ENCODE data around the gene AIP.
A peak's percentile ranks its signal among the peaks of the same experiment; 100 is the strongest.

Gene AIP

DNA sequence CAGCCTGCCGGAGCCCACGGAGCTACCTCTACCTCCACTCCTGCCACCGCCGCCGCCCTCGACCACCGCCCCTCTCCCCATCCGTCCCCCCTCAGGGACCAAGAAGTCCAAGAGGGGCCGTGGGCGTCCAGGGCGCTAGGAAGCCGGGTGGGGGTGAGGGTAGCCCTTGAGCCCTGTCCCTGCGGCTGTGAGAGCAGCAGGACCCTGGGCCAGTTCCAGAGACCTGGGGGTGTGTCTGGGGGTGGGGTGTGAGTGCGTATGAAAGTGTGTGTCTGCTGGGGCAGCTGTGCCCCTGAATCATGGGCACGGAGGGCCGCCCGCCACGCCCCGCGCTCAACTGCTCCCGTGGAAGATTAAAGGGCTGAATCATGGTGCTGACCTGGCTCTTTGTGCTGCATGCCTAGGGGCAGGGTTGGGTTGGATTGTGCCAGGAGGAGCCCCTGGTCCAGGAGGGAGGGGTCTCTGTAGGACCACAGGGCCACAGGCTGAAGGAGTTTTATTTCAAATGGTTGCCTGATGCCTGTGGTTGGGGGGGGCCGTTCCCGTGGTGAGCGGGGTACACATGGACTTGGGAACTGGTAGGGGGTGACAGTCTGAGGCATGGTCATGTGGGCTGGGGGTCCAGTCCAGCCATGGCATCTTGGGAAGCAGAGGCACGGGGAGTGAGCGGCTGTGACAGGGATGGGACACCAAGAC, 47.6 kb upstream of the AIP start (continued):
- no peak for TF ChIP-seq ZFP37 (tag by site-specific recombination; IDR thresholded peaks at IDR 0.05)
- TF ChIP-seq ZNF521 (tag by site-specific recombination; IDR thresholded peaks at IDR 0.05): no peak
- TF ChIP-seq KLF9 (tag by site-specific recombination; IDR thresholded peaks at IDR 0.05; ENCODE audit: low read depth): peak; percentile 68
- TF ChIP-seq, protein P1, sequence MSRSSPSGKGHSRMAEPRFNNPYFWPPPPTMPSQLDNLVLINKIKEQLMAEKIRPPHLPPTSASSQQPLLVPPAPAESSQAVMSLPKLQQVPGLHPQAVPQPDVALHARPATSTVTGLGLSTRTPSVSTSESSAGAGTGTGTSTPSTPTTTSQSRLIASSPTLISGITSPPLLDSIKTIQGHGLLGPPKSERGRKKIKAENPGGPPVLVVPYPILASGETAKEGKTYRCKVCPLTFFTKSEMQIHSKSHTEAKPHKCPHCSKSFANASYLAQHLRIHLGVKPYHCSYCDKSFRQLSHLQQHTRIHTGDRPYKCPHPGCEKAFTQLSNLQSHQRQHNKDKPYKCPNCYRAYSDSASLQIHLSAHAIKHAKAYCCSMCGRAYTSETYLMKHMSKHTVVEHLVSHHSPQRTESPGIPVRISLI (tag by site-specific recombination; IDR thresholded peaks at IDR 0.05): no peak
- no peak for TF ChIP-seq ZNF394 (tag by site-specific recombination; IDR thresholded peaks at IDR 0.05; ENCODE audit: borderline replicate concordance)
- TF ChIP-seq, protein P2, sequence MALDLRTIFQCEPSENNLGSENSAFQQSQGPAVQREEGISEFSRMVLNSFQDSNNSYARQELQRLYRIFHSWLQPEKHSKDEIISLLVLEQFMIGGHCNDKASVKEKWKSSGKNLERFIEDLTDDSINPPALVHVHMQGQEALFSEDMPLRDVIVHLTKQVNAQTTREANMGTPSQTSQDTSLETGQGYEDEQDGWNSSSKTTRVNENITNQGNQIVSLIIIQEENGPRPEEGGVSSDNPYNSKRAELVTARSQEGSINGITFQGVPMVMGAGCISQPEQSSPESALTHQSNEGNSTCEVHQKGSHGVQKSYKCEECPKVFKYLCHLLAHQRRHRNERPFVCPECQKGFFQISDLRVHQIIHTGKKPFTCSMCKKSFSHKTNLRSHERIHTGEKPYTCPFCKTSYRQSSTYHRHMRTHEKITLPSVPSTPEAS (tag by site-specific recombination; IDR thresholded peaks at IDR 0.05): no peak
- no peak for TF ChIP-seq ZNF747 (tag by site-specific recombination; IDR thresholded peaks at IDR 0.05)
- TF ChIP-seq ZNF670 (tag by site-specific recombination; IDR thresholded peaks at IDR 0.05; ENCODE audit: low read depth): no peak
- TF ChIP-seq, protein P3, sequence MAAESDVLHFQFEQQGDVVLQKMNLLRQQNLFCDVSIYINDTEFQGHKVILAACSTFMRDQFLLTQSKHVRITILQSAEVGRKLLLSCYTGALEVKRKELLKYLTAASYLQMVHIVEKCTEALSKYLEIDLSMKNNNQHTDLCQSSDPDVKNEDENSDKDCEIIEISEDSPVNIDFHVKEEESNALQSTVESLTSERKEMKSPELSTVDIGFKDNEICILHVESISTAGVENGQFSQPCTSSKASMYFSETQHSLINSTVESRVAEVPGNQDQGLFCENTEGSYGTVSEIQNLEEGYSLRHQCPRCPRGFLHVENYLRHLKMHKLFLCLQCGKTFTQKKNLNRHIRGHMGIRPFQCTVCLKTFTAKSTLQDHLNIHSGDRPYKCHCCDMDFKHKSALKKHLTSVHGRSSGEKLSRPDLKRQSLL (tag by site-specific recombination; IDR thresholded peaks at IDR 0.05): no peak
- TF ChIP-seq ZBTB7A (tag by site-specific recombination; IDR thresholded peaks at IDR 0.05; ENCODE audit: low read depth): no peak
- TF ChIP-seq SP2 (tag by site-specific recombination; IDR thresholded peaks at IDR 0.05): no peak
- no peak for TF ChIP-seq ZNF785 (tag by site-specific recombination; IDR thresholded peaks at IDR 0.05)
- TF ChIP-seq, protein P4, sequence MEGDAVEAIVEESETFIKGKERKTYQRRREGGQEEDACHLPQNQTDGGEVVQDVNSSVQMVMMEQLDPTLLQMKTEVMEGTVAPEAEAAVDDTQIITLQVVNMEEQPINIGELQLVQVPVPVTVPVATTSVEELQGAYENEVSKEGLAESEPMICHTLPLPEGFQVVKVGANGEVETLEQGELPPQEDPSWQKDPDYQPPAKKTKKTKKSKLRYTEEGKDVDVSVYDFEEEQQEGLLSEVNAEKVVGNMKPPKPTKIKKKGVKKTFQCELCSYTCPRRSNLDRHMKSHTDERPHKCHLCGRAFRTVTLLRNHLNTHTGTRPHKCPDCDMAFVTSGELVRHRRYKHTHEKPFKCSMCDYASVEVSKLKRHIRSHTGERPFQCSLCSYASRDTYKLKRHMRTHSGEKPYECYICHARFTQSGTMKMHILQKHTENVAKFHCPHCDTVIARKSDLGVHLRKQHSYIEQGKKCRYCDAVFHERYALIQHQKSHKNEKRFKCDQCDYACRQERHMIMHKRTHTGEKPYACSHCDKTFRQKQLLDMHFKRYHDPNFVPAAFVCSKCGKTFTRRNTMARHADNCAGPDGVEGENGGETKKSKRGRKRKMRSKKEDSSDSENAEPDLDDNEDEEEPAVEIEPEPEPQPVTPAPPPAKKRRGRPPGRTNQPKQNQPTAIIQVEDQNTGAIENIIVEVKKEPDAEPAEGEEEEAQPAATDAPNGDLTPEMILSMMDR (tag by site-specific recombination; IDR thresholded peaks at IDR 0.05): no peak
- TF ChIP-seq GFI1B (tag by site-specific recombination; IDR thresholded peaks at IDR 0.05): no peak
- no peak for TF ChIP-seq ZSCAN16 (tag by site-specific recombination; IDR thresholded peaks at IDR 0.05)
- no peak for TF ChIP-seq ZNF274 (IDR thresholded peaks at IDR 0.05; ENCODE audit: low read length)
- TF ChIP-seq ZNF274 (tag by site-specific recombination; IDR thresholded peaks at IDR 0.05; ENCODE audit: borderline replicate concordance): no peak
- no peak for TF ChIP-seq ZNF791 (tag by site-specific recombination; IDR thresholded peaks at IDR 0.05)
- no peak for TF ChIP-seq ZIC2 (tag by site-specific recombination; IDR thresholded peaks at IDR 0.05)
- TF ChIP-seq TCF7L2 (IDR thresholded peaks at IDR 0.05; ENCODE audit: borderline replicate concordance, low read depth, low read length): no peak
- TF ChIP-seq ZNF416 (tag by site-specific recombination; IDR thresholded peaks at IDR 0.05): no peak

DNA sequence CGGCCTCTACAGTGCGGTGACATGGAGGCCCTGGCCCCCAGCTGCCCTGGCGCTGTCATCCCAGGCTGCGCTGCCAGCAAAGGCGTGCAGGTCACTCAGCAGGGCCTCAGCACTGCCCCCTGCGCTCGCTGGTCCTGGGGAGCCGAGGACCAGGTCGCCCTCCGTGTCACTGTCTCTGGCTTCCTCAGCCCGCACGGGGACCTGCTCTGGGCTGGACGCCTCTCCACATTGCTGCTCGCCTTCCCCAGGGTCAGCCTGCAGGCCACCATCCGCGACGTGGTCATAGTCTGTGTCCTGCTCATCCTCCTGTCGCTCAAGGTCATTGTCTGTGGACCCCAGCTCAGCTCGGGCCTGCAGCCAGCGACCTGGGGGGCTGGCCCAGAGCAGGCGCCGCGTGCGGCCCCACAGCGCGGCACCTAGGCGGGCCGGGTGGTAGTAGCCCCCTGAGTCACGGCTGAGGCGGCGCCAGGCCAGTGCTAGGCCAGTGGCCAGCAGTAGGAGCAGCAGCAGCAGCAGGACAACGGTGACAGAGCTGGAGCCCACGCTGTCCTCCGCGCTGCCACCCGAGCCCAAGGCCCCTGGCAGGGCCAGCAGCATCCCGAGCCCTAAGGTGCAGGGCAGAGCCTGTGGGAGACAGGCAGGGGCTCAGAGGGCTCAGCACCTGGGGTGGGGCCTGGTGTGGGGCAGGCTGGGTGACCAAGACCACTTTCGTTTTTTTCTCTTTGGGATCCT, 46.9 kb upstream of the AIP start:
- Histone ChIP-seq H3K4me1 (ENCODE audit: control insufficient read depth, insufficient read depth, low read length) (no peaks in the 10 kb centered on the region), H3K36me3 (ENCODE audit: control insufficient read depth in 2 of 2, insufficient read depth in 1 of 2, low read length in 2 of 2) (peaks cover 0 to 88% of the 10 kb centered on the region in 2 experiments; a peak in 2 of 3 replicates), H3K27ac (ENCODE audit: extremely low read depth, low read depth, low read length) (no peak overlapping the region), H3K9me3 (ENCODE audit: control insufficient read depth, insufficient read depth, low read depth, low read length) (no peaks in the 10 kb centered on the region), H3K4me3 (ENCODE audit: low read depth, low read length) (no peak overlapping the region)
- CTCF ChIA-PET: interaction anchor here (1.2 to 1.6 kb wide), 2 partner anchors 34 kb away, joined by 5 read pairs; partner anchors contain the start of gene PPP1CA
- POLR2A ChIA-PET: interaction anchor here (0.6 to 1.3 kb wide), 4 partner anchors 15 to 34 kb away, joined by 3 to 4 read pairs (median 4); partner anchors contain the start of genes PPP1CA and TMEM134
- TF ChIP-seq ZNF157 (tag by site-specific recombination; IDR thresholded peaks at IDR 0.05) (no peak), ZNF423 (tag by site-specific recombination; IDR thresholded peaks at IDR 0.05) (no peak), MZF1 (tag by site-specific recombination; IDR thresholded peaks at IDR 0.05; ENCODE audit: borderline replicate concordance) (no peak), ZBTB7A (tag by site-specific recombination; IDR thresholded peaks at IDR 0.05; ENCODE audit: low read depth) (no peak), ZNF132 (tag by site-specific recombination; IDR thresholded peaks at IDR 0.05; ENCODE audit: borderline replicate concordance) (no peak), REPIN1 (tag by site-specific recombination; IDR thresholded peaks at IDR 0.05; ENCODE audit: low read depth) (no peak), ZNF664 (tag by site-specific recombination; IDR thresholded peaks at IDR 0.05) (no peak)
- TF ChIP-seq, protein P5, sequence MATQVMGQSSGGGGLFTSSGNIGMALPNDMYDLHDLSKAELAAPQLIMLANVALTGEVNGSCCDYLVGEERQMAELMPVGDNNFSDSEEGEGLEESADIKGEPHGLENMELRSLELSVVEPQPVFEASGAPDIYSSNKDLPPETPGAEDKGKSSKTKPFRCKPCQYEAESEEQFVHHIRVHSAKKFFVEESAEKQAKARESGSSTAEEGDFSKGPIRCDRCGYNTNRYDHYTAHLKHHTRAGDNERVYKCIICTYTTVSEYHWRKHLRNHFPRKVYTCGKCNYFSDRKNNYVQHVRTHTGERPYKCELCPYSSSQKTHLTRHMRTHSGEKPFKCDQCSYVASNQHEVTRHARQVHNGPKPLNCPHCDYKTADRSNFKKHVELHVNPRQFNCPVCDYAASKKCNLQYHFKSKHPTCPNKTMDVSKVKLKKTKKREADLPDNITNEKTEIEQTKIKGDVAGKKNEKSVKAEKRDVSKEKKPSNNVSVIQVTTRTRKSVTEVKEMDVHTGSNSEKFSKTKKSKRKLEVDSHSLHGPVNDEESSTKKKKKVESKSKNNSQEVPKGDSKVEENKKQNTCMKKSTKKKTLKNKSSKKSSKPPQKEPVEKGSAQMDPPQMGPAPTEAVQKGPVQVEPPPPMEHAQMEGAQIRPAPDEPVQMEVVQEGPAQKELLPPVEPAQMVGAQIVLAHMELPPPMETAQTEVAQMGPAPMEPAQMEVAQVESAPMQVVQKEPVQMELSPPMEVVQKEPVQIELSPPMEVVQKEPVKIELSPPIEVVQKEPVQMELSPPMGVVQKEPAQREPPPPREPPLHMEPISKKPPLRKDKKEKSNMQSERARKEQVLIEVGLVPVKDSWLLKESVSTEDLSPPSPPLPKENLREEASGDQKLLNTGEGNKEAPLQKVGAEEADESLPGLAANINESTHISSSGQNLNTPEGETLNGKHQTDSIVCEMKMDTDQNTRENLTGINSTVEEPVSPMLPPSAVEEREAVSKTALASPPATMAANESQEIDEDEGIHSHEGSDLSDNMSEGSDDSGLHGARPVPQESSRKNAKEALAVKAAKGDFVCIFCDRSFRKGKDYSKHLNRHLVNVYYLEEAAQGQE (tag by site-specific recombination; IDR thresholded peaks at IDR 0.05): no peak

All from HEK293 (cell line).